A549 (cell line): ENCODE results near the gene NKAP.

Experiments used
- BHLHE40 ChIP-seq: IDR thresholded peaks from 2 replicates; pipeline ENCODE4 v1.6.1; 2012; ENCODE audit warnings: low read depth, low read length, inconsistent platforms
- CHD2 ChIP-seq: fragments of 150-350 bp; IDR thresholded peaks from 2 replicates; pipeline ENCODE4 v1.6.1; 2014; ENCODE audit warnings: low read length; ENCODE audit not compliant: partially characterized antibody
- CTCF ChIP-seq: fragments of >200 bp; sonication (Bioruptor Twin); formaldehyde crosslinking; IDR thresholded peaks from 3 replicates; pipeline ENCODE4 v1.5.1; 2016
- E2F6 ChIP-seq: IDR thresholded peaks from 2 replicates; pipeline ENCODE4 v1.6.1; 2012; ENCODE audit warnings: low read depth, borderline replicate concordance
- HEYL ChIP-seq: fragments of 250-450 bp; sonication (Bioruptor Pico); IDR thresholded peaks from 2 replicates; pipeline ENCODE4 v1.8.0; 2021; ENCODE audit warnings: mild to moderate bottlenecking, moderate library complexity
- MYC ChIP-seq: IDR thresholded peaks from 2 replicates; pipeline ENCODE4 v1.6.1; 2012; ENCODE audit warnings: mild to moderate bottlenecking, inconsistent platforms, low read length, improper control_type of control experiment, borderline replicate concordance
- PBX3 ChIP-seq: IDR thresholded peaks from 2 replicates; pipeline ENCODE4 v1.6.1; 2012
- POLR2A ChIP-seq: IDR thresholded peaks from 2 replicates; pipeline ENCODE4 v1.6.1; 2012; ENCODE audit warnings: mild to moderate bottlenecking, low read length
- RFX5 ChIP-seq: fragments of 450-650 bp; IDR thresholded peaks from 2 replicates; pipeline ENCODE4 v1.7.1; 2014; ENCODE audit warnings: antibody characterized with exemption, mild to moderate bottlenecking, moderate library complexity
- SMC3 ChIP-seq: fragments of >200 bp; sonication (Bioruptor Twin); formaldehyde crosslinking; IDR thresholded peaks from 3 replicates; pipeline ENCODE4 v1.6.1; 2018; ENCODE audit warnings: inconsistent platforms

- TF ChIP-seq BHLHE40 = no peak
- no peak for TF ChIP-seq POLR2A
- TF ChIP-seq PBX3 = no peak
- no peak for TF ChIP-seq CTCF
- TF ChIP-seq E2F6 = no peak
- TF ChIP-seq RFX5 = no peak
- TF ChIP-seq MYC = no peak
- no peak for TF ChIP-seq HEYL (CRISPR knock-in tag)
- no peak for TF ChIP-seq SMC3
- TF ChIP-seq CHD2 = no peak
Observed at GRCh38 chrX:119970574-119970973, 27.0 kb upstream of the NKAP start.
